HCT116 (cell line): ENCODE data around the gene ZNF446. TPM values are rescaled to one million over a fixed set of nuclear protein-coding genes. Genes with fewer than 3 reads are reported as not detected.

Experiments
- ATAC-seq: fragments of 200-7000 bp; cut with Tn5 transposase; 2 replicates; pipeline ENCODE4 v1.9.1; 2020; ENCODE audit warnings: mild to moderate bottlenecking, moderate library complexity
- BruUV-seq: library from RNA; stranded (reverse); fragments of 400-500 nt; replicated peaks from 2 replicates; lab custom pipeline; 2021; lab: Mats Ljungman, UMichigan
- CTCF ChIA-PET: fragments of 300-600 bp; sonication (Branson Sonifier 250); formaldehyde crosslinking; loops from one replicate; lab custom pipeline; 2021; ENCODE audit warnings: antibody characterized with exemption; lab: Charles Lee
- POLR2A ChIA-PET: fragments of 300-600, 350-600 bp; sonication (Branson Sonifier 250); formaldehyde crosslinking; loops from one replicate; lab custom pipeline; 2021; ENCODE audit warnings: antibody characterized with exemption; lab: Charles Lee
- RAD21 ChIA-PET, 2 experiments: fragments of 300-600 bp; sonication (Branson Sonifier 250); formaldehyde crosslinking; loops; one replicate each; lab custom pipeline; 2023; ENCODE audit warnings: low total read pairs in 2 of 2; ENCODE audit not compliant: uncharacterized antibody in 2 of 2, unreplicated experiment in 2 of 2, low non-redundant PET in 1 of 2; lab: Charles Lee
- DNase-seq: peaks from one replicate; pipeline ENCODE4 v3.0.0-alpha.2; 2010; ENCODE audit warnings: low read depth, low spot score
- H2AFZ ChIP-seq: fragments of 200-600 bp; shearing (Covaris generic), sonication (generic); 2 replicates; pipeline ENCODE4 v1.6.1; 2017; ENCODE audit warnings: low read depth, mixed run types, mixed read lengths, antibody characterized with exemption, low read length; ENCODE audit not compliant: poor library complexity, severe bottlenecking
- H3K27ac ChIP-seq: 2 replicates; pipeline ENCODE4 v1.5.1; 2012; ENCODE audit warnings: low read depth, low read length
- H3K27me3 ChIP-seq: fragments of 200-600 bp; sonication (generic); 2 replicates; pipeline ENCODE4 v1.6.1; 2016; ENCODE audit warnings: mixed run types, low read length, mixed read lengths; ENCODE audit not compliant: insufficient read depth
- H3K36me3 ChIP-seq, 2 experiments: fragments of 200-500 bp in 1 of 2; fragments of 200-600 bp in 1 of 2; sonication (Bioruptor generic) in 1 of 2; sonication (generic) in 1 of 2; 2 replicates each; pipeline versions ENCODE4 v1.5.1 to v1.6.1; 2014 to 2016; ENCODE audit warnings: low read length in 2 of 2, inconsistent platforms in 1 of 2, mixed read lengths in 1 of 2, mixed run types in 1 of 2; ENCODE audit not compliant: insufficient read depth in 2 of 2, control insufficient read depth in 1 of 2
- H3K4me1 ChIP-seq, 2 experiments: fragments of 200-600 bp in 1 of 2; sonication (generic) in 1 of 2; 2 replicates each; pipeline versions ENCODE4 v1.5.1 to v1.6.1; 2012 to 2017; ENCODE audit warnings: low read length in 2 of 2, inconsistent platforms in 1 of 2, mild to moderate bottlenecking in 1 of 2, mixed read lengths in 1 of 2, mixed run types in 1 of 2, moderate library complexity in 1 of 2; ENCODE audit not compliant: insufficient read depth in 2 of 2, control insufficient read depth in 1 of 2
- H3K4me2 ChIP-seq: fragments of 200-600 bp; sonication (generic); 2 replicates; pipeline ENCODE4 v1.6.1; 2017; ENCODE audit warnings: mixed run types, low read length, mixed read lengths
- H3K4me3 ChIP-seq, 2 experiments: fragments of 200-600 bp in 1 of 2; sonication (generic) in 1 of 2; replicated peaks in 1 of 2; 2 replicates each; pipeline ENCODE4 v1.5.1; 2011 to 2016; ENCODE audit warnings: low read length in 2 of 2, control low read depth in 1 of 2, low read depth in 1 of 2, mild to moderate bottlenecking in 1 of 2, mixed read lengths in 1 of 2, mixed run types in 1 of 2
- H3K79me2 ChIP-seq: fragments of 200-600 bp; sonication (generic); 2 replicates; pipeline ENCODE4 v1.6.1; 2017; ENCODE audit warnings: mild to moderate bottlenecking, mixed run types, low read length, moderate library complexity, mixed read lengths; ENCODE audit not compliant: insufficient read depth
- H3K9ac ChIP-seq: fragments of 200-600 bp; sonication (generic); 2 replicates; pipeline ENCODE4 v1.6.1; 2016; ENCODE audit warnings: low read length, mixed read lengths
- H3K9me2 ChIP-seq: fragments of 200-600 bp; sonication (generic), shearing (Covaris generic); 2 replicates; pipeline ENCODE4 v1.6.1; 2017; ENCODE audit warnings: mixed run types, mild to moderate bottlenecking, moderate library complexity; ENCODE audit not compliant: insufficient read depth
- H3K9me3 ChIP-seq, 2 experiments: fragments of 200-500 bp in 1 of 2; fragments of 200-600 bp in 1 of 2; sonication (Bioruptor generic) in 1 of 2; sonication (generic) in 1 of 2; 2 replicates each; pipeline ENCODE4 v1.6.1; 2014 to 2017; ENCODE audit warnings: low read length in 2 of 2, mixed read lengths in 2 of 2, inconsistent platforms in 1 of 2, low read depth in 1 of 2, mild to moderate bottlenecking in 1 of 2, mixed run types in 1 of 2, moderate library complexity in 1 of 2; ENCODE audit not compliant: control insufficient read depth in 1 of 2, insufficient read depth in 1 of 2
- H4K20me1 ChIP-seq: fragments of 200-600 bp; sonication (generic), shearing (Covaris generic); 2 replicates; pipeline ENCODE4 v1.6.1; 2017; ENCODE audit warnings: mixed run types, mild to moderate bottlenecking, moderate library complexity; ENCODE audit not compliant: insufficient read depth
- CBX3 ChIP-seq: IDR thresholded peaks from 2 replicates; pipeline ENCODE4 v1.6.1; 2012; ENCODE audit warnings: low read depth
- CEBPB ChIP-seq: IDR thresholded peaks from 2 replicates; pipeline ENCODE4 v1.6.1; 2012; ENCODE audit warnings: low read depth
- CTCF ChIP-seq, 3 experiments: fragments of 200-600 bp in 1 of 3; sonication (generic) in 1 of 3; IDR thresholded peaks in 2 of 3; conservative IDR thresholded peaks in 1 of 3; 2 replicates each; pipeline ENCODE4 v1.5.1; 2012 to 2017; ENCODE audit warnings: low read depth in 2 of 3, low read length in 2 of 3, antibody characterized with exemption in 1 of 3, borderline replicate concordance in 1 of 3, control low read depth in 1 of 3, mild to moderate bottlenecking in 1 of 3, mixed read lengths in 1 of 3, mixed run types in 1 of 3, moderate library complexity in 1 of 3; ENCODE audit not compliant: insufficient read depth in 1 of 3
- EGR1 ChIP-seq: IDR thresholded peaks from 2 replicates; pipeline ENCODE4 v1.6.1; 2012; ENCODE audit warnings: low read depth
- ELF1 ChIP-seq: IDR thresholded peaks from 2 replicates; pipeline ENCODE4 v1.6.1; 2012; ENCODE audit warnings: low read depth, borderline replicate concordance
- FOSL1 ChIP-seq: IDR thresholded peaks from 2 replicates; pipeline ENCODE4 v1.6.1; 2012; ENCODE audit warnings: low read depth
- POLR2AphosphoS5 ChIP-seq: IDR thresholded peaks from 2 replicates; pipeline ENCODE4 v1.6.1; 2011; ENCODE audit warnings: mild to moderate bottlenecking, low read depth, low read length, moderate library complexity
- REST ChIP-seq: IDR thresholded peaks from 2 replicates; pipeline ENCODE4 v1.6.1; 2012; ENCODE audit warnings: low read depth
- SP1 ChIP-seq: IDR thresholded peaks from 2 replicates; pipeline ENCODE4 v1.6.1; 2012; ENCODE audit warnings: low read depth
- SRF ChIP-seq: IDR thresholded peaks from 2 replicates; pipeline ENCODE4 v1.6.1; 2012; ENCODE audit warnings: low read depth
- TCF7L2 ChIP-seq: IDR thresholded peaks from 2 replicates; pipeline ENCODE4 v1.7.0; 2011; ENCODE audit warnings: borderline replicate concordance, inconsistent platforms; ENCODE audit not compliant: insufficient read depth, insufficient read length; ENCODE audit errors: extremely low read depth
- ZNF274 ChIP-seq: fragments of 200-500 bp; sonication (Bioruptor generic); IDR thresholded peaks from 2 replicates; pipeline ENCODE4 v1.6.1; 2014; ENCODE audit warnings: mild to moderate bottlenecking, low read depth, low read length, inconsistent platforms
- intact Hi-C: fragments of 100-400 bp; cut with micrococcal nuclease; formaldehyde crosslinking; loops from 2 replicates; pipeline ENCODE4 v1.10.0; 2022
- total RNA-seq: library from RNA; stranded (reverse); gene quantifications from one replicate; pipeline ENCODE4 v1.2.1, GENCODE V29; 2021; ENCODE audit not compliant: unreplicated experiment
- TF ChIP-seq, protein P1 (sequence below): IDR thresholded peaks from 2 replicates; pipeline ENCODE4 v1.6.1; 2011; ENCODE audit warnings: mild to moderate bottlenecking, low read length, moderate library complexity; ENCODE audit not compliant: insufficient replicate concordance; ENCODE audit errors: extremely low read depth

The ZNF446 gene
- total RNA-seq, 1 experiment from 2014 or later: 6.5 TPM

GRCh38 chr19:58482372-58482771, 6.2 kb downstream of the ZNF446 start:
- RAD21 ChIA-PET: no interaction called here
- no peaks in the 10 kb centered on the region for H3K79me2 ChIP-seq
- TF ChIP-seq POLR2AphosphoS5 (no peak), FOSL1 (no peak), EGR1 (no peak), CBX3 (no peak), SP1 (no peak)
- TF ChIP-seq, all 23 proteins: peak for 0
- Histone ChIP-seq H3K4me3 (no peak overlapping the region), H4K20me1 (no peaks in the 10 kb centered on the region), H3K9ac (no peak overlapping the region), H3K27me3 (no peaks in the 10 kb centered on the region), H3K27ac (no peak overlapping the region), H3K9me3 (no peaks in the 10 kb centered on the region), H3K4me1 (no peaks in the 10 kb centered on the region), H3K4me2 (no peak overlapping the region), H3K36me3 (no peaks in the 10 kb centered on the region), H2AFZ (no peak overlapping the region), H3K9me2 (no peaks in the 10 kb centered on the region)
- BruUV-seq: no TSS peak
- intact Hi-C loops: no loop called here
- DNase-seq: no peak
- ChIA-PET POLR2A (no interaction called here), CTCF (no interaction called here)
- no peak for ATAC-seq

- Histone ChIP-seq H3K9me3 (no peaks in the 10 kb centered on the region), H3K79me2 (no peaks in the 10 kb centered on the region), H3K27ac (no peak overlapping the region), H4K20me1 (no peaks in the 10 kb centered on the region), H3K9ac (no peak overlapping the region), H3K4me2 (no peak overlapping the region), H3K9me2 (no peaks in the 10 kb centered on the region), H3K27me3 (no peaks in the 10 kb centered on the region), H3K4me3 (no peak overlapping the region), H2AFZ (no peak overlapping the region), H3K36me3 (no peaks in the 10 kb centered on the region), H3K4me1 (no peaks in the 10 kb centered on the region)
- intact Hi-C loops: no loop called here
- BruUV-seq: no TSS peak
- CTCF ChIA-PET: no interaction called here
- RAD21 ChIA-PET: no interaction called here
- ATAC-seq (no peak), DNase-seq (no peak)
- POLR2A ChIA-PET: interaction anchor here (0.7 kb wide), 1 partner anchor 34 kb away, joined by 5 read pairs; no protein-coding TSS in a partner anchor
- TF ChIP-seq REST: no peak
- no peak for TF ChIP-seq ELF1
- TF ChIP-seq, protein P1, sequence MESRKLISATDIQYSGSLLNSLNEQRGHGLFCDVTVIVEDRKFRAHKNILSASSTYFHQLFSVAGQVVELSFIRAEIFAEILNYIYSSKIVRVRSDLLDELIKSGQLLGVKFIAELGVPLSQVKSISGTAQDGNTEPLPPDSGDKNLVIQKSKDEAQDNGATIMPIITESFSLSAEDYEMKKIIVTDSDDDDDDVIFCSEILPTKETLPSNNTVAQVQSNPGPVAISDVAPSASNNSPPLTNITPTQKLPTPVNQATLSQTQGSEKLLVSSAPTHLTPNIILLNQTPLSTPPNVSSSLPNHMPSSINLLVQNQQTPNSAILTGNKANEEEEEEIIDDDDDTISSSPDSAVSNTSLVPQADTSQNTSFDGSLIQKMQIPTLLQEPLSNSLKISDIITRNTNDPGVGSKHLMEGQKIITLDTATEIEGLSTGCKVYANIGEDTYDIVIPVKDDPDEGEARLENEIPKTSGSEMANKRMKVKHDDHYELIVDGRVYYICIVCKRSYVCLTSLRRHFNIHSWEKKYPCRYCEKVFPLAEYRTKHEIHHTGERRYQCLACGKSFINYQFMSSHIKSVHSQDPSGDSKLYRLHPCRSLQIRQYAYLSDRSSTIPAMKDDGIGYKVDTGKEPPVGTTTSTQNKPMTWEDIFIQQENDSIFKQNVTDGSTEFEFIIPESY: no peak
- TF ChIP-seq TCF7L2: no peak
- no peak for TF ChIP-seq ZNF274
- no peak for TF ChIP-seq FOSL1
- no peak for TF ChIP-seq POLR2AphosphoS5
- TF ChIP-seq CTCF (IDR thresholded peaks at IDR 0.05 in 2 of 3, conservative IDR thresholded peaks at IDR 0.05 in 1 of 3; ENCODE audit: borderline replicate concordance in 1 of 3, insufficient read depth in 1 of 3, low read depth in 2 of 3, low read length in 2 of 3): no peak
- no peak for TF ChIP-seq SRF
- TF ChIP-seq CEBPB: no peak
These were observed 7.6 kb downstream of the ZNF446 start for GRCh38 chr19:58483776-58484175.
